Measurements from ENCODE around the gene SSTR5. TPM values are rescaled to one million over a fixed set of nuclear protein-coding genes. Genes with fewer than 3 reads are reported as not detected.

The SSTR5 gene
- polyA plus RNA-seq, 1 experiment: not detected

DNA sequence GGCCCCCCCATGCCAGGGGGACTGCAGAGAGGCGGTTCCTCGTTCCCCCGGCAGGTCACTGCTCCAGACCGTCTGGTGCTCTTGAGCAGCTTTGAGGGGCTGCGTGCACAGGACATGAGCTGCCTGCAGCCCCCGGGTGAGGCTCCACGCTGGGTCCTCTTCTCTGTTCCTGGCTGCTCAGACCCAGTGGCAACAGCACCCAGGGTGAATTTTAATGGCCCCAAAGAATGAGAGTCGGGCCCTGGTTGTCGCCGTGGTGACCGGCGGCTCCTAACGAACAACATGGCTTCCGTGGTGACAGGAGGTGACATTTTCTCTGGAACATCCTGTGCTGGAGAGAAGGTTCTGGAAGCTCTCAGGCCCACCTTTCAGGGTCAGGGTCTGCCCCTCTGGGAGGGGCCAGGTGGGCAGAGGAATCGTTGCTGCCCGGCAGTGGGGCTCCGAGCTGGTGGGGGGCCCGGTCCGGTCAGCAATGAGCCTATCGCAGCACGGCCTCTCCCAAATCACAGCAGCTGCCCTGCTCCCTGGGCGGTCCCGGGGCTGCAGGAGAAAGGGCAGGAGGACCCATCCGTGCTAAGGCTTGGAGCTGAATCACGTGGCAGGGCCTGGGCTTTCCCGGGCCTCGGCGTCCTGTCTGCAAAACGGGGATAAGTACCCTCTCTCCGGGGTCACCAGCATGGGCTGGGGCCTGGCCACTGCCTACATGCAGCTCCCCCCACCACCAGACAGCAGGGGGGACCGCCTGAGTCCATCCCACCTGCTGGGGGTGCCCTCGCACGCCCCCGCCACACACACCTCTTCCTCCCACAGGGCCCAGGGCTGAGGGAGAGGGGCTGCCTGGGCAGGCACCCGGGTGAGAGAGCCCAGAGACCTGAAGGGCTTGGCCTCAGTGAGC, 26.9 kb downstream of the SSTR5 start:
- H3K27me3 ChIP-seq (ENCODE audit: control insufficient read depth, insufficient read depth, low read length): no peaks in the 10 kb centered on the region; the same call in 1 of the 2 replicates
- TF ChIP-seq, protein P1, sequence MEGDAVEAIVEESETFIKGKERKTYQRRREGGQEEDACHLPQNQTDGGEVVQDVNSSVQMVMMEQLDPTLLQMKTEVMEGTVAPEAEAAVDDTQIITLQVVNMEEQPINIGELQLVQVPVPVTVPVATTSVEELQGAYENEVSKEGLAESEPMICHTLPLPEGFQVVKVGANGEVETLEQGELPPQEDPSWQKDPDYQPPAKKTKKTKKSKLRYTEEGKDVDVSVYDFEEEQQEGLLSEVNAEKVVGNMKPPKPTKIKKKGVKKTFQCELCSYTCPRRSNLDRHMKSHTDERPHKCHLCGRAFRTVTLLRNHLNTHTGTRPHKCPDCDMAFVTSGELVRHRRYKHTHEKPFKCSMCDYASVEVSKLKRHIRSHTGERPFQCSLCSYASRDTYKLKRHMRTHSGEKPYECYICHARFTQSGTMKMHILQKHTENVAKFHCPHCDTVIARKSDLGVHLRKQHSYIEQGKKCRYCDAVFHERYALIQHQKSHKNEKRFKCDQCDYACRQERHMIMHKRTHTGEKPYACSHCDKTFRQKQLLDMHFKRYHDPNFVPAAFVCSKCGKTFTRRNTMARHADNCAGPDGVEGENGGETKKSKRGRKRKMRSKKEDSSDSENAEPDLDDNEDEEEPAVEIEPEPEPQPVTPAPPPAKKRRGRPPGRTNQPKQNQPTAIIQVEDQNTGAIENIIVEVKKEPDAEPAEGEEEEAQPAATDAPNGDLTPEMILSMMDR (IDR thresholded peaks at IDR 0.05; ENCODE audit: insufficient read depth, low read depth, low read length): no peak
- H3K36me3 ChIP-seq (ENCODE audit: control insufficient read depth, insufficient read depth, low read length): no peaks in the 10 kb centered on the region
- DNase-seq (ENCODE audit: low read depth): no peak
- ChIA-PET CTCF (interaction anchor here (0.9 to 2.8 kb wide), 2 partner anchors 95 to 285 kb away, joined by 7 to 10 read pairs; no protein-coding TSS in a partner anchor), POLR2A (no interaction called here)
- H3K4me3 ChIP-seq (ENCODE audit: low read depth, low read length): no peak overlapping the region

DNA sequence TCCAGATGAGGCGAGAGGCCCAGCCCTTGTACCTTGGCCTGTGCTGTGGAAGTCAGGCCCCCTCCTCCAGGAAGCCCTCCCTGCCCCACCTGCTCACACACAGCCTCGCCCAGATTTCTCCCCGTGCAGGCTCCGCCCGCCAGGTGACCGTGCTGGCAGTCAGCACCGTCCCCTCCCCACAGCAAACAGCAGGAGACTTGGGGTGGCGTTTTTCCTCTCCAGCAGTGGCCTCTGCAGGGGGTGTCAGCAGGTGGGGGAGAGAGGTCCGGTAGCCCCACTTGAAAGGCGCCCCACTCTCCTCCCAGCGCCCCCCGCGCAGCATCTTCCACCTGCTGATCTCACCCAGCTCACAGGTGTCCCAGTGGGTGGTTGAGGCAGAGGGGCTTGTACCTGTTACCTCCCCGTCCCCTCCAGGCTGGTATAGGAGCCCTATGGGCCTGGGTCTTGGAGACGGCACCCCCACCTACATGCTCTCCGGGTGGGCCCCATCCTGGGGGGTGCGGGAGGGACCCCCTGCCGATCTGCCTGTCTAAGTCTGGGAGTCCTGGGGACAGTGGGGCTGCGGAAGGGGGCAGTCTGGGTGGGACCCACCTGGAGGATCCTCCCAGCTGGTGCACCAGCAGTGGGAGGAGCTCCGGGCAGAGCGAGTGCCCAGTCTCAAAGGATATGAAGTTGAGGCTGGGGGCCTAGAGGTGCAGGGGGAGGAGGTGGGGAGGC, 27.7 kb downstream of the SSTR5 start:
- Histone ChIP-seq H3K4me3 (ENCODE audit: low read depth, low read length) (no peak overlapping the region), H3K36me3 (ENCODE audit: control insufficient read depth, insufficient read depth, low read length) (no peaks in the 10 kb centered on the region), H3K27me3 (ENCODE audit: control insufficient read depth, insufficient read depth, low read length) (no peaks in the 10 kb centered on the region; the same call in 1 of the 2 replicates)
- POLR2A ChIA-PET: no interaction called here
- CTCF ChIA-PET: interaction anchor here (1.6 to 2.8 kb wide), 2 partner anchors 285 to 389 kb away, joined by 9 to 10 read pairs; no protein-coding TSS in a partner anchor
- TF ChIP-seq, protein P1 (IDR thresholded peaks at IDR 0.05; ENCODE audit: insufficient read depth, low read depth, low read length): no peak
- no peak for DNase-seq (ENCODE audit: low read depth)

DNA sequence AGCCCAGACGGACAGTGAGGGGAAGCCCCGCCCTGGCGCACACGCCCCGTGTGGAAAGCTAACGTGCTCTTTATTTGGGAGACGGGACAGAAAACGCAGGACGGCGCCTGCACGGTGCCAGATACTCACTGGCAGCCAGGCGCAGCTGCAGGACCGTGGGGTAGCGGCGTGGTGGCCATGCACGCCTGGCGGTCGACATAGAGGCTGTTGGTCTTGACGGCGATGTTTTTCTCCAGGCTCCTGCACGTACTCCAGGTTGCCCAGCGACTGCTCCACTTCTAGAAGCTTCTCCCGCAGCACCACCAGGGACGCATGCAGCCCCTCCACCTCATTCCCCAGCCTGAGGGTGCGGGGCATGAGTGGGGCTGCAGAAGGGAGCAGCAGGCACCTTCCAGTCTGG, 28.6 kb downstream of the SSTR5 start:
- CTCF ChIA-PET: interaction anchor here (1.2 to 2.8 kb wide), 3 partner anchors 286 to 389 kb away, joined by 4 to 10 read pairs (median 9); no protein-coding TSS in a partner anchor
- POLR2A ChIA-PET: no interaction called here

DNA sequence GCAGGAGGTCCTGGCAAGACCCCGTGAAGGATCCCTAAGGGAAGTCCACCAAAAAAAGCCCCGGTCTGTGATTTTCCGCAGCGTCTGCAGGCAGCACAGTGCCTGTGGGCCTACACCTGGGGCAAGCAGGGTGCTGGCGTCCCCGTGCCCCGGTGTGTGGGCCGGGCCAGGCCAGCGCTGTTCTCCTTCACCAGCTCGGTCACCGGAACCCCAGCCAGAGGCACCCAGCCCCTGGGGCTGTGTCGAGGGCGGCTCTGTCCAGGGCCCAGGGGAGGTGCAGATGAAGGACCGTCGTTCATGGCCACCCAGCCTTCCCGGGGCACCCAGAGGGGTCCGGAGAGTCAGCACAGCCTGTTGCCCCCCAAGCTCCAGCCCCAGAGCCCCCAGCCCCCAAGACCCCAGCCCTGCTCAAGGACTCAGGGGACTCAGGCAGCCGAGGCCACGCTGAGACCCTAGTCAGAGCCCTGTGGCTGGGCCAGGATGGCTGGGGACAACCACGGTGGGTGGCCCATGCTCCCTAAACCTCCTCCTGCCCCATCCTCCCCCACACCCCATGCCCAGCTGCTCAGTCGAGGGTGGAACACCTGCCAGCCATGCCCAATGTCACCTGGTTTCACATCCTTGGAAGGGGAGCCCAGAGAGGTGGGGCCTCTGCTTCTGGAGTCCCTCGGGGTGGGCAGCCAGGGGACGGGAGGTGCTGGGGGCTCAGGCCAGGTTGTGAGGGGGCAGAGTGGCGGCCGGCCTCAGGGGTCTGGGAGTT, 29.2 kb downstream of the SSTR5 start:
- ChIA-PET POLR2A (no interaction called here), CTCF (interaction anchor here (0.7 to 2.8 kb wide), 6 partner anchors 10 to 390 kb away, joined by 3 to 10 read pairs (median 4); no protein-coding TSS in a partner anchor)
- no peaks in the 10 kb centered on the region; the same call in 1 of the 2 replicates for H3K27me3 ChIP-seq (ENCODE audit: control insufficient read depth, insufficient read depth, low read length)
- H3K4me3 ChIP-seq (ENCODE audit: low read depth, low read length): no peak overlapping the region
- no peaks in the 10 kb centered on the region for H3K36me3 ChIP-seq (ENCODE audit: control insufficient read depth, insufficient read depth, low read length)
- DNase-seq (ENCODE audit: low read depth): no peak
- TF ChIP-seq, protein P1 (IDR thresholded peaks at IDR 0.05; ENCODE audit: insufficient read depth, low read depth, low read length): no peak

More for the DNA sequence above, 28.6 kb downstream of the SSTR5 start:
- H3K4me3 ChIP-seq (ENCODE audit: low read depth, low read length): no peak overlapping the region
- no peaks in the 10 kb centered on the region; the same call in 1 of the 2 replicates for H3K27me3 ChIP-seq (ENCODE audit: control insufficient read depth, insufficient read depth, low read length)
- no peaks in the 10 kb centered on the region for H3K36me3 ChIP-seq (ENCODE audit: control insufficient read depth, insufficient read depth, low read length)
- TF ChIP-seq, protein P1 (IDR thresholded peaks at IDR 0.05; ENCODE audit: insufficient read depth, low read depth, low read length): no peak
- DNase-seq (ENCODE audit: low read depth): no peak

All from BJ (cell line).